Measurements from ENCODE around the gene RHOT1.
"Not testable (repeated sequence)": the region's sequence is repeated elsewhere in the genome, so short reads cannot be mapped to it uniquely, and the experiment has no call there.

The RHOT1 gene

GRCh38 chr17:32136856-32137255, 5.4 kb upstream of the RHOT1 start:
- no peaks in the 10 kb centered on the region for H3K27me3 Mint-ChIP-seq (ENCODE audit: low read depth)
- no peaks in the 10 kb centered on the region for H3K9me3 Mint-ChIP-seq

GRCh38 chr17:32139504-32139903, 2.8 kb upstream of the RHOT1 start:
- not testable (repeated sequence) for H3K27me3 Mint-ChIP-seq (ENCODE audit: low read depth); H3K4me3 Mint-ChIP-seq; H3K9me3 Mint-ChIP-seq; H3K36me3 Mint-ChIP-seq (ENCODE audit: low read depth); H3K27ac Mint-ChIP-seq
- peaks cover 22% of the 10 kb centered on the region for H3K4me1 Mint-ChIP-seq (ENCODE audit: low read depth)

More at GRCh38 chr17:32136856-32137255, 5.4 kb upstream of the RHOT1 start:
- H3K4me3 Mint-ChIP-seq, result no peak overlapping the region
- H3K4me1 Mint-ChIP-seq (ENCODE audit: low read depth), result peaks cover 13% of the 10 kb centered on the region
- H3K36me3 Mint-ChIP-seq (ENCODE audit: low read depth), result no peaks in the 10 kb centered on the region
- H3K27ac Mint-ChIP-seq, result no peak overlapping the region

- Mint-ChIP-seq H3K4me3 (peak overlapping the region; percentile 82), H3K27me3 (ENCODE audit: low read depth) (no peaks in the 10 kb centered on the region), H3K27ac (peak overlapping the region; percentile 67), H3K4me1 (ENCODE audit: low read depth) (peaks cover 24% of the 10 kb centered on the region), H3K36me3 (ENCODE audit: low read depth) (peaks cover 6% of the 10 kb centered on the region), H3K9me3 (no peaks in the 10 kb centered on the region)
These were observed 1.0 kb upstream of the RHOT1 start for GRCh38 chr17:32141258-32141657.

- Mint-ChIP-seq H3K36me3 (ENCODE audit: low read depth) (peaks cover 6% of the 10 kb centered on the region), H3K4me1 (ENCODE audit: low read depth) (peaks cover 22% of the 10 kb centered on the region), H3K9me3 (no peaks in the 10 kb centered on the region), H3K27ac (peak overlapping the region; percentile 67), H3K27me3 (ENCODE audit: low read depth) (no peaks in the 10 kb centered on the region), H3K4me3 (peak overlapping the region; percentile 82)
These were observed 644 bp upstream of the RHOT1 start for GRCh38 chr17:32141679-32142037.

- Mint-ChIP-seq H3K27ac (peak overlapping the region; percentile 76), H3K27me3 (ENCODE audit: low read depth) (no peaks in the 10 kb centered on the region), H3K9me3 (no peaks in the 10 kb centered on the region), H3K36me3 (ENCODE audit: low read depth) (peaks cover 6% of the 10 kb centered on the region), H3K4me3 (peak overlapping the region; percentile 93), H3K4me1 (ENCODE audit: low read depth) (peaks cover 22% of the 10 kb centered on the region)
These were observed 690 bp downstream of the RHOT1 start for GRCh38 chr17:32142857-32143526.

GRCh38 chr17:32143527-32143870, 1.2 kb downstream of the RHOT1 start:
- H3K4me3 Mint-ChIP-seq, result peak overlapping the region; percentile 93
- no peaks in the 10 kb centered on the region for H3K9me3 Mint-ChIP-seq
- H3K27me3 Mint-ChIP-seq (ENCODE audit: low read depth), result no peaks in the 10 kb centered on the region
- H3K4me1 Mint-ChIP-seq (ENCODE audit: low read depth), result peaks cover 22% of the 10 kb centered on the region
- H3K27ac Mint-ChIP-seq, result peak overlapping the region; percentile 76
- H3K36me3 Mint-ChIP-seq (ENCODE audit: low read depth), result peaks cover 6% of the 10 kb centered on the region

- H3K36me3 Mint-ChIP-seq (ENCODE audit: low read depth); H3K27ac Mint-ChIP-seq; H3K27me3 Mint-ChIP-seq (ENCODE audit: low read depth); H3K9me3 Mint-ChIP-seq; H3K4me3 Mint-ChIP-seq: not testable (repeated sequence)
- H3K4me1 Mint-ChIP-seq (ENCODE audit: low read depth), result peaks cover 18% of the 10 kb centered on the region
These were observed 2.1 kb downstream of the RHOT1 start for GRCh38 chr17:32144442-32144841.

GRCh38 chr17:32148351-32148750, 6.0 kb downstream of the RHOT1 start:
- Mint-ChIP-seq H3K9me3 (no peaks in the 10 kb centered on the region), H3K27me3 (ENCODE audit: low read depth) (no peaks in the 10 kb centered on the region), H3K4me1 (ENCODE audit: low read depth) (peaks cover 6% of the 10 kb centered on the region), H3K27ac (no peak overlapping the region), H3K36me3 (ENCODE audit: low read depth) (peaks cover 4% of the 10 kb centered on the region), H3K4me3 (no peak overlapping the region)

GRCh38 chr17:32150358-32150757, 8.1 kb downstream of the RHOT1 start:
- H3K4me3 Mint-ChIP-seq, result no peak overlapping the region
- peaks cover 2% of the 10 kb centered on the region for H3K4me1 Mint-ChIP-seq (ENCODE audit: low read depth)
- H3K27me3 Mint-ChIP-seq (ENCODE audit: low read depth), result no peaks in the 10 kb centered on the region
- H3K9me3 Mint-ChIP-seq, result no peaks in the 10 kb centered on the region
- peaks cover 9% of the 10 kb centered on the region for H3K36me3 Mint-ChIP-seq (ENCODE audit: low read depth)
- H3K27ac Mint-ChIP-seq, result no peak overlapping the region

GRCh38 chr17:32152130-32152529, 9.8 kb downstream of the RHOT1 start:
- H3K27me3 Mint-ChIP-seq (ENCODE audit: low read depth), result no peaks in the 10 kb centered on the region
- no peaks in the 10 kb centered on the region for H3K4me1 Mint-ChIP-seq (ENCODE audit: low read depth)
- H3K4me3 Mint-ChIP-seq, result no peak overlapping the region
- no peaks in the 10 kb centered on the region for H3K9me3 Mint-ChIP-seq
- peaks cover 9% of the 10 kb centered on the region for H3K36me3 Mint-ChIP-seq (ENCODE audit: low read depth)
- H3K27ac Mint-ChIP-seq, result no peak overlapping the region

- Mint-ChIP-seq H3K36me3 (ENCODE audit: low read depth) (peaks cover 9% of the 10 kb centered on the region), H3K9me3 (no peaks in the 10 kb centered on the region), H3K4me3 (no peak overlapping the region), H3K27ac (no peak overlapping the region), H3K4me1 (ENCODE audit: low read depth) (no peaks in the 10 kb centered on the region), H3K27me3 (ENCODE audit: low read depth) (no peaks in the 10 kb centered on the region)
These were observed 13.6 kb downstream of the RHOT1 start for GRCh38 chr17:32155896-32156295.

GRCh38 chr17:32156656-32157055, 14.4 kb downstream of the RHOT1 start:
- H3K4me3 Mint-ChIP-seq, result no peak overlapping the region
- no peak overlapping the region for H3K27ac Mint-ChIP-seq
- peaks cover 17% of the 10 kb centered on the region for H3K36me3 Mint-ChIP-seq (ENCODE audit: low read depth)
- H3K27me3 Mint-ChIP-seq (ENCODE audit: low read depth), result no peaks in the 10 kb centered on the region
- H3K4me1 Mint-ChIP-seq (ENCODE audit: low read depth), result no peaks in the 10 kb centered on the region
- no peaks in the 10 kb centered on the region for H3K9me3 Mint-ChIP-seq

GRCh38 chr17:32157225-32157624, 14.9 kb downstream of the RHOT1 start:
- no peak overlapping the region for H3K4me3 Mint-ChIP-seq
- H3K36me3 Mint-ChIP-seq (ENCODE audit: low read depth), result peaks cover 19% of the 10 kb centered on the region
- H3K4me1 Mint-ChIP-seq (ENCODE audit: low read depth), result no peaks in the 10 kb centered on the region
- H3K9me3 Mint-ChIP-seq, result no peaks in the 10 kb centered on the region
- H3K27ac Mint-ChIP-seq, result no peak overlapping the region
- H3K27me3 Mint-ChIP-seq (ENCODE audit: low read depth), result no peaks in the 10 kb centered on the region

- H3K4me1 Mint-ChIP-seq (ENCODE audit: low read depth), result no peaks in the 10 kb centered on the region
- peaks cover 15% of the 10 kb centered on the region for H3K36me3 Mint-ChIP-seq (ENCODE audit: low read depth)
- H3K27ac Mint-ChIP-seq, result no peak overlapping the region
- H3K27me3 Mint-ChIP-seq (ENCODE audit: low read depth), result no peaks in the 10 kb centered on the region
- no peaks in the 10 kb centered on the region for H3K9me3 Mint-ChIP-seq
- H3K4me3 Mint-ChIP-seq, result no peak overlapping the region
These were observed 16.7 kb downstream of the RHOT1 start for GRCh38 chr17:32158870-32159585.

- H3K27me3 Mint-ChIP-seq (ENCODE audit: low read depth), result no peaks in the 10 kb centered on the region
- no peak overlapping the region for H3K27ac Mint-ChIP-seq
- peaks cover 15% of the 10 kb centered on the region for H3K36me3 Mint-ChIP-seq (ENCODE audit: low read depth)
- H3K4me3 Mint-ChIP-seq, result no peak overlapping the region
- no peaks in the 10 kb centered on the region for H3K9me3 Mint-ChIP-seq
- H3K4me1 Mint-ChIP-seq (ENCODE audit: low read depth), result no peaks in the 10 kb centered on the region
These were observed 17.5 kb downstream of the RHOT1 start for GRCh38 chr17:32159586-32160438.

Measured in T-helper 1 cell treated with Interleukin-12 subunit alpha and Interleukin-12 subunit beta and Interleukin-4 antibody, amounts not matched to agents 30 μg/mL and 1 μg/mL, for 36 hours (primary cell).